Adrenal gland (tissue), 12 donors: ENCODE data around the gene ADD1. TPM values are rescaled to one million over a fixed set of nuclear protein-coding genes. Genes with fewer than 3 reads are reported as not detected.

Experiments
- DNase-seq, 7 donors: peaks; one replicate each; pipeline ENCODE4 v3.0.0-alpha.2; 2019 to 2020
- H3K27ac ChIP-seq, 5 donors: fragments of 200-600 bp; sonication (generic) in 4 of 5; 1 replicate in 3 of 5; 2 replicates in 2 of 5; pipeline versions ENCODE4 v1.5.1 to v1.8.0; 2016 to 2020; ENCODE audit warnings: mild to moderate bottlenecking in 1 of 5
- H3K27me3 ChIP-seq: fragments of 200-600 bp; 2 replicates; pipeline ENCODE4 v1.8.0; 2021
- H3K36me3 ChIP-seq, 2 donors: fragments of 200-600 bp; replicated peaks in 1 of 2; 1 replicate in 1 of 2; 2 replicates in 1 of 2; pipeline versions ENCODE4 v1.5.1 to v1.8.0; 2018 to 2022
- H3K4me1 ChIP-seq, 2 donors: fragments of 200-600 bp; replicated peaks in 1 of 2; 1 replicate in 1 of 2; 2 replicates in 1 of 2; pipeline versions ENCODE4 v1.5.1 to v1.8.0; 2018 to 2021
- H3K4me3 ChIP-seq, 4 donors: fragments of 200-600 bp; sonication (generic) in 3 of 4; one replicate each; pipeline ENCODE4 v1.5.1; 2016 to 2018
- H3K9me3 ChIP-seq, 3 donors: fragments of 200-600 bp; sonication (generic) in 1 of 3; replicated peaks in 1 of 3; 1 replicate in 2 of 3; 2 replicates in 1 of 3; pipeline versions ENCODE4 v1.5.1 to v1.8.0; 2016 to 2021
- CTCF ChIP-seq, 6 experiments: fragments of 450-650 bp in 4 of 6; fragments of 200-600 bp in 2 of 6; sonication (generic) in 1 of 6; IDR thresholded peaks; 1 replicate in 5 of 6; 2 replicates in 1 of 6; pipeline versions ENCODE4 v1.5.1 to v1.8.0; 2016 to 2021; ENCODE audit warnings: antibody characterized with exemption in 6 of 6, mild to moderate bottlenecking in 2 of 6, moderate library complexity in 1 of 6
- POLR2A ChIP-seq, 2 donors: fragments of 450-650 bp; IDR thresholded peaks; one replicate each; pipeline ENCODE4 v1.6.1; 2017; ENCODE audit warnings: antibody characterized with exemption in 2 of 2, mild to moderate bottlenecking in 2 of 2, moderate library complexity in 1 of 2
- WGBS, 4 donors: extraction: QIAGEN DNeasy Blood & Tissue Kit in 2 of 4; methylation state at CpG; one replicate each; pipeline versions ENCODE4 v1.1.5 to v1.1.7; 2013 to 2017; 5-methylcytosine and 5-hydroxymethylcytosine counted together
- intact Hi-C, 2 donors: fragments of 100-400 bp; cut with DNase I; formaldehyde crosslinking; loops; one replicate each; pipeline versions ENCODE4 v1.14.1 to v1.15.0; 2022 to 2023
- polyA plus RNA-seq, 3 donors: library from polyadenylated mRNA; stranded (reverse); fragments of 200-250 nt in 2 of 3; fragments of 350-450 nt in 1 of 3; fragmentation: Illumina TruSeq in 1 of 3; extraction: RNeasy Lipid Tissue Mini Kit (QIAGEN cat#74804) in 1 of 3; gene quantifications; one replicate each; pipeline ENCODE4 v1.2.3, GENCODE V29; 2013 to 2014
- total RNA-seq, 9 donors: library from RNA; depleted of rRNA in 4 of 9; stranded (reverse); fragments of >200 nt in 4 of 9; fragments of 120-200 nt in 1 of 9; fragmentation: NEBNext Ultra II Directional in 1 of 9; extraction: Animal tissue kit (Norgen Biotek cat#: 25700) in 1 of 9; gene quantifications; one replicate each; pipeline versions ENCODE4 v1.1.0 to v1.2.4, GENCODE V29; 2013 to 2023
- donor health status: healthy with polysubstance abuse.
- donor health status: Bipolar disorder and iron deficiency.
- donor health status: DM: yes; HTN: yes; CAD: no.
- donor health status: DM: no; HTN: no; CAD: no.
- donor health status: DM: no; HTN: no; CAD: no.
- donor health status: DM: yes; HTN: yes; CAD: no.

The ADD1 gene
- total and polyA plus RNA-seq, 12 donors = 134 to 468 (median 241) TPM

- Histone ChIP-seq H3K27me3 (no peaks in the 10 kb centered on the region), H3K27ac (no peak overlapping the region), H3K36me3 (peaks cover 0 to 46% of the 10 kb centered on the region in 2 donors), H3K4me1 (peaks cover 0 to 4% of the 10 kb centered on the region in 2 donors), H3K4me3 (no peak overlapping the region), H3K9me3 (no peaks in the 10 kb centered on the region)
- TF ChIP-seq CTCF (IDR thresholded peaks at IDR 0.05) (no peak), POLR2A (IDR thresholded peaks at IDR 0.05) (no peak)
- 83 to 92% (median 85%) methylated on average over 3 of the region's 3 CpGs for whole genome bisulfite sequencing, 4 donors
- intact Hi-C loops = no loop called here
- DNase-seq = no peak
Observed at GRCh38 chr4:2881431-2881830, 37.8 kb downstream of the ADD1 start.

- no peak overlapping the region for H3K27ac ChIP-seq
Observed at GRCh38 chr4:2882341-2882740, 38.7 kb downstream of the ADD1 start.

GRCh38 chr4:2886161-2886560 is 42.5 kb downstream of the ADD1 start:
- H3K27me3 ChIP-seq = no peaks in the 10 kb centered on the region
- peaks cover 3 to 8% of the 10 kb centered on the region in 2 donors for H3K4me1 ChIP-seq
- intact Hi-C loops = no loop called here
- no peak overlapping the region for H3K27ac ChIP-seq
- H3K9me3 ChIP-seq = no peaks in the 10 kb centered on the region
- TF ChIP-seq POLR2A (IDR thresholded peaks at IDR 0.05) = no peak
- TF ChIP-seq CTCF (IDR thresholded peaks at IDR 0.05) = no peak
- H3K36me3 ChIP-seq = peaks cover 0 to 40% of the 10 kb centered on the region in 2 donors
- H3K4me3 ChIP-seq = no peak overlapping the region
- WGBS, 4 donors = 91 to 95% (median 93%) methylated on average over 9 of the region's 9 CpGs
- no peak for DNase-seq

More at GRCh38 chr4:2882341-2882740, 38.7 kb downstream of the ADD1 start:
- no peak for TF ChIP-seq CTCF (IDR thresholded peaks at IDR 0.05)
- TF ChIP-seq POLR2A (IDR thresholded peaks at IDR 0.05) = no peak
- DNase-seq = no peak
- Histone ChIP-seq H3K36me3 (peaks cover 0 to 47% of the 10 kb centered on the region in 2 donors), H3K4me1 (peaks cover 0 to 4% of the 10 kb centered on the region in 2 donors), H3K9me3 (no peaks in the 10 kb centered on the region), H3K27me3 (no peaks in the 10 kb centered on the region), H3K4me3 (no peak overlapping the region)
- 89 to 100% (median 93%) methylated on average over 1 of the region's 1 CpG for WGBS, 4 donors
- intact Hi-C loops = no loop called here

DNA sequence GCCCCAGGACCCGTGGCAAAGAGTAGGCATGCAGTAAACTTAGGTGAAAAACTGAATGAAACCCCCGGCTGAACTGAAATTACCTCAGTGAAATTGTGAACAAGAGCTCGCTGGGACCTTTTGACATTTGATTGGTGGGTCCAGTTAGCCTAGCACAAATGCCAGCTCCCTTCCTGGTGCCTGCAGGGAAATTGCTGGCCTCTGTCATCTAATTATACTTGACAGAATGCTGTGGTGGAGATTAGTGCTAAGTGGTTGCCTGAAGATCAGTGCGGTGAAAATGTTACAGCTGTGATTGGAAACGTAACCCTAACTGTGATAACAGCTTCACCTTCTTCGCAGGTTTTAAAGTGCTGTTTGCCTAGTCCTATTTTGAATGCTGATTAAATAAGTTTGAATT is 43.0 kb downstream of the ADD1 start:
- Histone ChIP-seq H3K9me3 (no peaks in the 10 kb centered on the region), H3K27me3 (no peaks in the 10 kb centered on the region), H3K4me1 (peaks cover 4 to 13% of the 10 kb centered on the region in 2 donors), H3K27ac (no peak overlapping the region), H3K4me3 (no peak overlapping the region), H3K36me3 (peaks cover 0 to 37% of the 10 kb centered on the region in 2 donors)
- intact Hi-C loops = no loop called here
- no peak for TF ChIP-seq POLR2A (IDR thresholded peaks at IDR 0.05)
- TF ChIP-seq CTCF (IDR thresholded peaks at IDR 0.05) = no peak
- WGBS, 4 donors = 66 to 86% (median 79%) methylated on average over 6 of the region's 6 CpGs
- DNase-seq = peak in 1 of 7 donors; percentile 76
